Dermis blood vessel endothelial cell (primary cell): ENCODE results near the gene NEURL1. TPM values are rescaled to one million over a fixed set of nuclear protein-coding genes. Genes with fewer than 3 reads are reported as not detected.
"Not testable (repeated sequence)": the region's sequence is repeated elsewhere in the genome, so short reads cannot be mapped to it uniquely, and the experiment has no call there.

Experiments used
- DNase-seq: peaks from one replicate; pipeline ENCODE4 v3.0.0; 2010
- total RNA-seq: library from RNA; depleted of rRNA; stranded (reverse); fragments of >200 nt; gene quantifications from 2 replicates; pipeline ENCODE4 v1.2.3, GENCODE V29; 2014

NEURL1 gene
- total RNA-seq, 1 donor from 2014 or later = not detected

GRCh38 chr10:103630156-103630555 lies 136.7 kb downstream of the NEURL1 start:
- no peak for DNase-seq

- no peak for DNase-seq
These were observed 138.7 kb downstream of the NEURL1 start for GRCh38 chr10:103632247-103632642.

- DNase-seq = not testable (repeated sequence)
These were observed 139.4 kb downstream of the NEURL1 start for GRCh38 chr10:103632871-103633270.

- DNase-seq = no peak
These were observed 140.3 kb downstream of the NEURL1 start for GRCh38 chr10:103633846-103634245.

GRCh38 chr10:103635580-103635979 lies 142.1 kb downstream of the NEURL1 start:
- DNase-seq = no peak

GRCh38 chr10:103636492-103636891 lies 143.0 kb downstream of the NEURL1 start:
- no peak for DNase-seq

GRCh38 chr10:103637011-103637410 lies 143.5 kb downstream of the NEURL1 start:
- no peak for DNase-seq

GRCh38 chr10:103637927-103638557 lies 144.5 kb downstream of the NEURL1 start:
- no peak for DNase-seq

GRCh38 chr10:103638948-103639347 lies 145.4 kb downstream of the NEURL1 start:
- DNase-seq = no peak

- DNase-seq = no peak
These were observed 147.1 kb downstream of the NEURL1 start for GRCh38 chr10:103640436-103641181.

- no peak for DNase-seq
These were observed 147.8 kb downstream of the NEURL1 start for GRCh38 chr10:103641326-103641725.

Other genes with a start within 250 kb of the NEURL1 start
- gene RPEL1, start 247.8 kb upstream of the NEURL1 start, total RNA-seq = 0.09 and 0.17 TPM in 2 replicates
- 0.14 TPM in 1 of 2 replicates, not detected in the other for gene INA, start 216.6 kb upstream of the NEURL1 start, total RNA-seq
- gene PCGF6, start 142.6 kb upstream of the NEURL1 start, total RNA-seq = 13.3 and 14.3 TPM in 2 replicates
- 7.5 and 9.4 TPM in 2 replicates for gene TAF5, start 125.7 kb upstream of the NEURL1 start, total RNA-seq
- 152 and 350 TPM in 2 replicates for gene ATP5MK, start 97.2 kb upstream of the NEURL1 start, total RNA-seq
- 41.5 and 50.5 TPM in 2 replicates for gene PDCD11, start 97.1 kb upstream of the NEURL1 start, total RNA-seq
- 18.4 and 27.9 TPM in 2 replicates for gene CALHM2, start 41.3 kb upstream of the NEURL1 start, total RNA-seq
- gene CALHM1, start 34.8 kb upstream of the NEURL1 start, total RNA-seq = not detected in 2 replicates
- not detected in 2 replicates for gene CALHM3, start 14.5 kb upstream of the NEURL1 start, total RNA-seq